GM12873 (cell line): Measurements from ENCODE around the gene NDUFAB1.

Experiments used
- TF ChIP-seq, protein P1 (sequence below): IDR thresholded peaks from 2 replicates; pipeline ENCODE4 v1.5.1; 2012; ENCODE audit warnings: low read depth, mild to moderate bottlenecking, moderate library complexity, low read length, control low read depth; ENCODE audit not compliant: insufficient read depth; ENCODE audit errors: missing control alignments

NDUFAB1 gene

DNA sequence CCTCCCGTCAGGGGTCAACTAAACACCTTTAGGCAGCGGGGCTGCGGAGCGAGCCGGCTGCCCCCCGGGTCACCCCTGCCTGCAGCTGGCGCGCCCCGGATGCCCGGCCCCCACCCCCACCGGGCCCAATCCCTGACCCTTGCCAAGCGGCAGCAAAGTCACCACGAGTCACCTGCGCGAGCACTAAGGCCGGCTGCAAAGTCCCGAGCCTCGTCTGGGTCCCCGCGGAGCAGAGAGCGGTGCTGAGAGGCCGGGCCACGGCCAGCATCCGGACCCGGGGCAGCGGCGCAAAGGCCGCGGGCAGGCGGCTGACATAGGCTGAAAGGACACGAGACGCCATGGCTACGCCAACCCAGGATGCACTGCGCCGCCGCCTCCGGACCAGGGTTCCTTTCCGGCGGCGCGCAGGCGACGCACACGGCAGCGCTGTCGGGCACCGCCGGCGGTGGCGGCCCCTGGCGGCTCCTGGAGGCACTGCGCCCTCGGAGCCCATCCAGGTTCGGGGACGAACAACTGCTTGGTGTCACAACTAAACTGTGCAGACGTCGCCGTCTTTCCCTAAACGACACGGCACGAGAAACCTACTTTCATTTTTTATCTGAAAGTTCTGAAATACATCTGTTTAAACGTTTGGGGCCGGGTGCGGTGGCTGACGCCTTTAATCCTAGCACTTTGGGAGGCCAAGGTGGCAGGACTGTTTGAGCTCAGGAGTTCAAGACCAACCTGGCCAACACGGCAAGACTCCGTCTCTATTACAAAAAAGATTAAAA, at the start of gene NDUFAB1:
Gene NDUFAB1, minus strand, starts transcription at position 366 of the 770 bp plus-strand sequence. Its CDS starts 26 bp downstream, at position 340.
- TF ChIP-seq, protein P1, sequence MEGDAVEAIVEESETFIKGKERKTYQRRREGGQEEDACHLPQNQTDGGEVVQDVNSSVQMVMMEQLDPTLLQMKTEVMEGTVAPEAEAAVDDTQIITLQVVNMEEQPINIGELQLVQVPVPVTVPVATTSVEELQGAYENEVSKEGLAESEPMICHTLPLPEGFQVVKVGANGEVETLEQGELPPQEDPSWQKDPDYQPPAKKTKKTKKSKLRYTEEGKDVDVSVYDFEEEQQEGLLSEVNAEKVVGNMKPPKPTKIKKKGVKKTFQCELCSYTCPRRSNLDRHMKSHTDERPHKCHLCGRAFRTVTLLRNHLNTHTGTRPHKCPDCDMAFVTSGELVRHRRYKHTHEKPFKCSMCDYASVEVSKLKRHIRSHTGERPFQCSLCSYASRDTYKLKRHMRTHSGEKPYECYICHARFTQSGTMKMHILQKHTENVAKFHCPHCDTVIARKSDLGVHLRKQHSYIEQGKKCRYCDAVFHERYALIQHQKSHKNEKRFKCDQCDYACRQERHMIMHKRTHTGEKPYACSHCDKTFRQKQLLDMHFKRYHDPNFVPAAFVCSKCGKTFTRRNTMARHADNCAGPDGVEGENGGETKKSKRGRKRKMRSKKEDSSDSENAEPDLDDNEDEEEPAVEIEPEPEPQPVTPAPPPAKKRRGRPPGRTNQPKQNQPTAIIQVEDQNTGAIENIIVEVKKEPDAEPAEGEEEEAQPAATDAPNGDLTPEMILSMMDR, result peak; percentile 99

DNA sequence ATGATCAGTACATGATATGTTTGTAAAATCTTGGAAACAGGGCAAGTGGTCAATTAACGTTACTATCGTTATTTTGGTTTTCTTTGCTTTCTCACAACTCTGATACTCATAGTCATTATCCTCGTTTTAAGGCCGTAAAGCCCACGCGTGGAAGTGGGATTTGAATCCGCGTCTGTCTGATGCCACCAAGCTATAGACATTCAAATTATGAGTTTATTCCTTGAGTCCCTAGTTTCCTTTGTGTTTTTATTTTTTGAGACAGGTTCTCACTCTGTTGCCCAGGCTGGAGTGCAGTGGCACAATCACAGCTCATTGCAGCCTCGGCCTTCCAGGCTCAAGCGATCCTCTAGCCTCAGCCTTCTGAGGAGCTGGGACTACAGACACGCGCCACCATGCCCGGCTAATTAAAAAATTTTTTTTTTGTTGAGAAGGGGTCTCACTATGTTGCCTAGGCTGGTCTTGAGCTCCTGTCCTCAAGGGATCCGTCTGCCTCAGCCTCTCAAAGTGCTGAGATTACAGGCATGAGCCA, 46.2 kb upstream of the NDUFAB1 start:
- TF ChIP-seq, protein P1, result no peak

DNA sequence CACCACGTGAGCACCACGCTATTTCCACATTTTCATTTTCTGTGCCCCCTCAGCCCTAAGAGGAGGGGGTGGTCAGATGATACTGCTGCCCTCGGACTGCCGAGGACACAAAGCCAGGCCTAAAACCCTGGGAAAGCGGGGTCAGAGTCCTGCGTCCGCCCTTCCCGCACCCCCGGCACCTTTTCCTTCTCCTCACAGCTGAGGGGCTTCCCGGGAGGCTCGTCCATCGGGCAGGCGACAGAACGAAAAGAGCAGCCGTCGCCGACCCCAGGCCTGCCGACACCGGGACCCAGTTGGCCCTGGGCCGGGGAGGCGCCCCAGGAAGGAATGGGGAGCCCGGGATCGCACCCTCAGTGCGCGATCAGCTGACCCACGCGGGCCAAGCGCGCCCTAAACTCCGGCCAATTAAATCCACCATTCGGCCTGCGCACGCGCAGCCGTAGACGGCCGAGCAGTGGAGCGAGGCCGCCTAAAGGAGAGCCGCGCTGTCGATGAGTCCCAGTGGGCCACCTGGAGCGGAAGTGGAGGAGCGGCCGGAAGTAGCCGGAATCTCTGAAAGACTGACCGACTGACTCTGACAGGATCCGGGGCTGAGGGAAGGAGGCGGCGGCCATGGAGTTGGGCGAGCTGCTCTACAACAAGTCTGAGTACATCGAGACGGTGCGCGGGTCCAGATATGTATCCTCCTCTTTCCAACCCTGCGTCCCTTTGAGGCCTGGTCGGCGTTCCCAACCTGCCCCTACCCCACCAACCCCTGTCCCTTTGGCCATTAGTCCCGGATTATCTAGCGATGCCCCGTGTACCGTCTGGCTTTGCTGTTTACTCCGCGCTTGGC, 45.0 kb upstream of the NDUFAB1 start, which contains the start of the genes DCTN5 and PALB2:
Gene DCTN5, plus strand, starts transcription at position 536 of the 835 bp plus-strand sequence. Its CDS starts 77 bp downstream, at position 613.
Gene PALB2, minus strand, starts transcription at position 380 of the 835 bp plus-strand sequence. Its CDS starts 153 bp downstream, at position 227.
- TF ChIP-seq, protein P1, result no peak

DNA sequence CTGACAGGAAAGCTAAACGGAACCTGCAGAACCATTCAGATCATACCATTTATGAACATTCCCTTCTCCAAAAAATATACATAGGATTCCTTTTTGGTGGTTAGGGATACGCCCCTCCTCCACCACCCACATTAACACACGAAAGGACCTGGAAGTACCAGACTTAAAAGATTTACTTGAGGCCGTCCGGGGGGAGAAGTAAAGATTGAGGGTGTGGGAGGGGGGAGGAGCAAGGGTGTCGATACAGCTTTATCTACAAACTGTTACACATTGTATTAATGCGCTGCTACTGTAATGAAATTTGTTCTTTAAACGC, 44.5 kb upstream of the NDUFAB1 start:
- TF ChIP-seq, protein P1, result no peak

DNA sequence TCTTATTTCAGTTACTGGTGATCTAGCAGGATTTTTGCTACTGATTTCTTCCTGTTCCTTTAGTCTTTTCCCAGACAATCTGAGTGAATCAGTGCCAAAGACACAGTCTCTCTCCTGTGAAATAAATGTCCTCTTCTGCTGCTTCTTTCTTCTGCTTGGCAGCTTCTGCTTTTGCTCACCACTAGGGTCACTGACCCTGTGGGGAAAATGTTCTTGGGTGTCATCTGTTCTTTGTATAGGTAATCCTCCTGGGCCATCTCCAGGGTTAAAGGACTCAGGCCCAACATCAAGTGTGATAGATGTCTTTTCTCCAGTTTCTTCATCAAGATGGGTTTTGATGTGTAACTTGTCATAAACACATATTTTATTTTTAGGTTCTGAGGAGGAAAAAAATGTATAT, 39.8 kb upstream of the NDUFAB1 start:
- TF ChIP-seq, protein P1, result peak; percentile 21

DNA sequence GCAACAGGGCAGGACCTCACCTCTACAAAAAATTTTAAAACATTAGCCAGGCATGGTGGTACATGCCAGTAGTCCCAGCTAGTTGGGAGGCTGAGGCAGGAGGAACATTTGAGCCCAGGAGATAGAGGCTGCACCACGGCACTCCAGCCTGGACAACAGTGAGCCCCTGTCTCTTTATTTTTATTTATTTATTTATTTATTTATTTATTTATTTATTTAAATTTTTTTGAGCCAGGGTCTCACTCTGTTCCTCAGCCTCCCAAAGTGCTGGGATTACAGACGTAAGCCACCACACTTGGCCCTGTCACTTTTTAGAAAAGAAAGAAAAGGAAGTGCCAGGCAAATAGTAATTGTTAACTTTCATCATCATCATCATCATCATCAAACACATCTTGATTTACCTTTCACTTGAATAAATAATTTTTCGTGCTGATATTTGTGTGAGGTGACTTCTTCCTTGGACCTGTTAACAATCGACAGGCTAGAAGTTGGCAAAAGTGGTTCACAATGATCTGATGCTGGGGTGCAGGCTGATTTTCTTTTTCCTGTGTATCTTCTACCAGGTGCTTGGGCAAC, 38.4 kb upstream of the NDUFAB1 start:
- TF ChIP-seq, protein P1, result no peak
